GM12878 (cell line): ENCODE measurements around the gene SNAP91. TPM values are rescaled to one million over a fixed set of nuclear protein-coding genes. Genes with fewer than 3 reads are reported as not detected.

Experiments used
- ATAC-seq: fragments of 200-7000 bp; cut with Tn5 transposase; 3 replicates; pipeline ENCODE4 v1.9.1; 2020; ENCODE audit warnings: mild to moderate bottlenecking, moderate library complexity
- BruUV-seq: library from RNA; stranded (reverse); fragments of 400-500 nt; replicated peaks from 2 replicates; lab custom pipeline; 2021; lab: Mats Ljungman, UMichigan
- CTCF ChIA-PET: fragments of 300-600 bp; sonication (Branson Sonifier 250); formaldehyde crosslinking; extraction: SDS; loops from one replicate; lab custom pipeline; 2021; ENCODE audit warnings: inconsistent platforms; lab: Yijun Ruan, JAX
- POLR2A ChIA-PET: fragments of 350-600 bp; formaldehyde crosslinking; extraction: SDS; loops from one replicate; lab custom pipeline; 2021; ENCODE audit warnings: inconsistent platforms; lab: Charles Lee
- RAD21 ChIA-PET: fragments of 300-600 bp; sonication (Branson Sonifier 250); formaldehyde crosslinking; loops from one replicate; lab custom pipeline; 2023; ENCODE audit warnings: antibody characterized with exemption; ENCODE audit not compliant: unreplicated experiment; lab: Charles Lee
- SMC1A ChIA-PET: fragments of 300-600 bp; sonication (Branson Sonifier 250); formaldehyde crosslinking; loops from one replicate; lab custom pipeline; 2023; ENCODE audit not compliant: unreplicated experiment, uncharacterized antibody; lab: Charles Lee
- DNase-seq: peaks from one replicate; pipeline ENCODE4 v3.0.0-alpha.2; 2011; ENCODE audit warnings: low read depth, low spot score
- FAIRE-seq: peaks from 3 replicates; lab custom pipeline; 2011; peaks lifted over from hg19 to GRCh38; lab: Jason Lieb, UNC
- H2AFZ ChIP-seq: 2 replicates; pipeline ENCODE4 v1.6.0; 2011; ENCODE audit warnings: low read depth, low read length, control low read depth; ENCODE audit not compliant: control insufficient read depth
- H3K27ac ChIP-seq: 2 replicates; pipeline ENCODE4 v1.5.1; 2011; ENCODE audit warnings: control low read depth; ENCODE audit not compliant: control insufficient read depth, insufficient read depth
- H3K27me3 ChIP-seq, 2 experiments: replicated peaks in 1 of 2; 2 replicates each; pipeline versions ENCODE4 v1.6.0 to v1.6.1; 2011; ENCODE audit warnings: low read length in 1 of 2; ENCODE audit not compliant: control insufficient read depth in 2 of 2, insufficient read depth in 2 of 2
- H3K36me3 ChIP-seq, 2 experiments: 2 replicates each; pipeline ENCODE4 v1.5.1; 2011; ENCODE audit warnings: low read length in 1 of 2; ENCODE audit not compliant: control insufficient read depth in 2 of 2, insufficient read depth in 2 of 2
- H3K4me1 ChIP-seq: 2 replicates; pipeline ENCODE4 v1.6.1; 2011; ENCODE audit warnings: mild to moderate bottlenecking, low read length, moderate library complexity, mixed read lengths; ENCODE audit not compliant: control insufficient read depth, insufficient read depth
- H3K4me2 ChIP-seq: 2 replicates; pipeline ENCODE4 v1.6.0; 2011; ENCODE audit warnings: control low read depth; ENCODE audit not compliant: control insufficient read depth, insufficient read depth
- H3K4me3 ChIP-seq: fragments of 200-600 bp; sonication (generic); 2 replicates; pipeline ENCODE4 v1.5.1; 2016
- H3K79me2 ChIP-seq: 2 replicates; pipeline ENCODE4 v1.6.0; 2011; ENCODE audit warnings: low read length; ENCODE audit not compliant: control insufficient read depth, insufficient read depth
- H3K9ac ChIP-seq: 2 replicates; pipeline ENCODE4 v1.8.0; 2011; ENCODE audit warnings: low read length, control low read depth, mixed read lengths; ENCODE audit not compliant: control insufficient read depth, insufficient read depth
- H3K9me3 ChIP-seq: replicated peaks from 3 replicates; pipeline ENCODE4 v1.5.1; 2011; ENCODE audit warnings: mild to moderate bottlenecking, low read length; ENCODE audit not compliant: control insufficient read depth, insufficient read depth
- H4K20me1 ChIP-seq: 2 replicates; pipeline ENCODE4 v1.6.0; 2011; ENCODE audit not compliant: control insufficient read depth, insufficient read depth
- BACH1 ChIP-seq: fragments of 450-650 bp; IDR thresholded peaks from 2 replicates; pipeline ENCODE4 v1.6.1; 2017; ENCODE audit warnings: mild to moderate bottlenecking, borderline replicate concordance
- BRCA1 ChIP-seq: IDR thresholded peaks from 2 replicates; pipeline ENCODE4 v1.6.1; 2011; ENCODE audit warnings: low read depth, low read length, improper control_type of control experiment
- CBFB ChIP-seq: IDR thresholded peaks from 2 replicates; pipeline ENCODE4 v1.6.1; 2016; ENCODE audit warnings: antibody characterized with exemption, low read depth
- CBX5 ChIP-seq: sonication (generic); IDR thresholded peaks from 2 replicates; pipeline ENCODE4 v1.6.1; 2016; ENCODE audit warnings: low read depth, moderate library complexity, mild to moderate bottlenecking, inconsistent platforms
- HDAC2 ChIP-seq: fragments of 200-600 bp; sonication (generic); IDR thresholded peaks from 2 replicates; pipeline ENCODE4 v1.6.1; 2017
- IKZF2 ChIP-seq, 2 experiments: fragments of 450-650 bp; IDR thresholded peaks; 2 replicates each; pipeline ENCODE4 v1.6.1; 2017; ENCODE audit warnings: mild to moderate bottlenecking in 2 of 2, moderate library complexity in 2 of 2
- IRF3 ChIP-seq: fragments of 450-650 bp; IDR thresholded peaks from 2 replicates; pipeline ENCODE4 v1.6.1; 2014; ENCODE audit warnings: mild to moderate bottlenecking
- JUND ChIP-seq: IDR thresholded peaks from 2 replicates; pipeline ENCODE4 v1.6.1; 2012; ENCODE audit warnings: low read depth, mild to moderate bottlenecking, low read length, improper control_type of control experiment, moderate library complexity
- PAX8 ChIP-seq: fragments of 450-650 bp; IDR thresholded peaks from 2 replicates; pipeline ENCODE4 v1.6.1; 2017; ENCODE audit warnings: mild to moderate bottlenecking, moderate library complexity
- PML ChIP-seq: IDR thresholded peaks from 2 replicates; pipeline ENCODE4 v1.6.1; 2012; ENCODE audit warnings: low read length, inconsistent platforms
- POLR2A ChIP-seq: IDR thresholded peaks from 2 replicates; pipeline ENCODE4 v1.6.1; 2011; ENCODE audit warnings: low read depth, mild to moderate bottlenecking, low read length
- POLR2AphosphoS2 ChIP-seq: IDR thresholded peaks from 2 replicates; pipeline ENCODE4 v1.6.1; 2011; ENCODE audit warnings: low read depth, mild to moderate bottlenecking, low read length, improper control_type of control experiment, moderate library complexity
- POU2F2 ChIP-seq: IDR thresholded peaks from 3 replicates; pipeline ENCODE4 v1.6.1; 2011; ENCODE audit warnings: low read depth, mild to moderate bottlenecking, low read length, borderline replicate concordance
- SP1 ChIP-seq: IDR thresholded peaks from one replicate; pipeline ENCODE4 v1.6.1; 2011; ENCODE audit warnings: low read depth, low read length
- STAT1 ChIP-seq: fragments of 450-650 bp; conservative IDR thresholded peaks from 2 replicates; pipeline ENCODE4 v1.6.1; 2014; ENCODE audit warnings: antibody characterized with exemption, mild to moderate bottlenecking
- TCF12 ChIP-seq: IDR thresholded peaks from 2 replicates; pipeline ENCODE4 v1.6.1; 2011; ENCODE audit warnings: low read depth, mild to moderate bottlenecking, low read length
- YBX1 ChIP-seq: fragments of 450-650 bp; IDR thresholded peaks from 2 replicates; pipeline ENCODE4 v1.6.1; 2016; ENCODE audit warnings: antibody characterized with exemption
- whole genome bisulfite sequencing: methylation state at CpG from one replicate; pipeline ENCODE4 v1.1.6; 2016; ENCODE audit warnings: low lambda C conversion rate; ENCODE audit not compliant: insufficient replicate concordance, insufficient coverage; ENCODE audit errors: missing lambda C conversion rate; 5-methylcytosine and 5-hydroxymethylcytosine counted together
- in situ Hi-C: fragments of 300-500 bp; cut with MboI; formaldehyde crosslinking; loops from 9 replicates; pipeline ENCODE4 v1.14.3; 2018; ENCODE audit warnings: mixed read lengths
- intact Hi-C: fragments of 100-400 bp; cut with micrococcal nuclease; formaldehyde crosslinking; loops from one replicate; pipeline ENCODE4 v1.14.2; 2022; ENCODE audit not compliant: unreplicated experiment
- polyA plus RNA-seq, 11 experiments: library from polyadenylated mRNA; depleted of rRNA in 4 of 11; unstranded in 6 of 11; stranded (reverse) in 5 of 11; fragments of >200 nt; fragmentation: Nextera tagmentation in 4 of 11; fragmentation: Illumina TruSeq in 1 of 11; extraction: Ambion mirVana in 4 of 11; extraction: Trizol in 1 of 11; gene quantifications; 1 replicate in 1 of 11; 2 replicates in 10 of 11; pipeline versions ENCODE4 v1.2.1 to v1.2.3, GENCODE V29; 2011 to 2016; ENCODE audit warnings: inconsistent platforms in 2 of 11, missing spikeins in 2 of 11, low read depth in 1 of 11
- total RNA-seq, 4 experiments: library from RNA; depleted of rRNA in 3 of 4; stranded (reverse); fragments of >200 nt in 3 of 4; fragmentation: Illumina TruSeq in 1 of 4; extraction: Trizol in 1 of 4; gene quantifications; 2 replicates each; pipeline versions ENCODE4 v1.2.1 to v1.2.3, GENCODE V29; 2013 to 2021

Gene SNAP91
- total and polyA plus RNA-seq, 10 of the 15 experiments (the other 5 are each of a cell fraction or from before 2014, with no cell fraction given): 0.01 to 0.49 (median 0.12) TPM; not detected in 2

- no TSS peak for BruUV-seq
- H3K4me3 ChIP-seq: no peak overlapping the region
- H3K27ac ChIP-seq: no peak overlapping the region
- no peak overlapping the region for H3K9ac ChIP-seq
- ChIA-PET POLR2A (no interaction called here), SMC1A (no interaction called here), RAD21 (no interaction called here), CTCF (interaction anchor here (3.8 kb wide), 1 partner anchor 10 kb away, joined by 20 read pairs; no protein-coding TSS in a partner anchor)
- no peaks in the 10 kb centered on the region for H3K9me3 ChIP-seq
- WGBS: 22% methylated on average over 1 of the region's 1 CpG
- in situ Hi-C loops: no loop called here
- no peaks in the 10 kb centered on the region for H3K4me1 ChIP-seq
- no peaks in the 10 kb centered on the region for H3K27me3 ChIP-seq
- no peak overlapping the region for H3K4me2 ChIP-seq
- no peaks in the 10 kb centered on the region for H3K36me3 ChIP-seq
- DNase-seq (no peak), FAIRE-seq (no peak), ATAC-seq (no peak)
- intact Hi-C loops: no loop called here
- H2AFZ ChIP-seq: no peak overlapping the region
- H3K79me2 ChIP-seq: no peaks in the 10 kb centered on the region
- H4K20me1 ChIP-seq: no peaks in the 10 kb centered on the region
- TF ChIP-seq STAT1 (no peak), YBX1 (no peak), TCF12 (no peak), BACH1 (no peak), BRCA1 (no peak), CBX5 (no peak), POLR2AphosphoS2 (no peak), CBFB (no peak), HDAC2 (no peak), POLR2A (no peak), IKZF2 (IDR thresholded peaks at IDR 0.05) (no peak), IRF3 (no peak), PML (no peak), SP1 (no peak), POU2F2 (no peak), PAX8 (no peak), JUND (no peak)
- TF ChIP-seq, all 136 proteins: peak for 0
Observed at GRCh38 chr6:83605517-83605916, 103.4 kb downstream of the SNAP91 start.
